ENCODE measurements around the gene TCERG1L. TPM values are rescaled to one million over a fixed set of nuclear protein-coding genes. Genes with fewer than 3 reads are reported as not detected.

The TCERG1L gene
- polyA plus RNA-seq, 3 donors = not detected

GRCh38 chr10:131115321-131115720 is 196.2 kb downstream of the TCERG1L start:
- no peak for TF ChIP-seq CTCF (IDR thresholded peaks at IDR 0.05)
- no peaks in the 10 kb centered on the region for H3K36me3 Mint-ChIP-seq
- no peaks in the 10 kb centered on the region for H4K20me1 ChIP-seq (ENCODE audit: insufficient read depth, low read length)
- H2AFZ ChIP-seq (ENCODE audit: insufficient read depth, low read depth, low read length, poor library complexity, severe bottlenecking) = no peak overlapping the region
- H3K4me2 ChIP-seq (replicated peaks; ENCODE audit: extremely low read depth, low read length, poor library complexity, severe bottlenecking) = no peak overlapping the region
- peaks cover 0 to 2% (median 2%) of the 10 kb centered on the region in 3 donors for H3K27me3 Mint-ChIP-seq (ENCODE audit: low read depth in 3 of 3)
- DNase-seq = no peak
- H3K4me1 Mint-ChIP-seq = no peaks in the 10 kb centered on the region
- H3K9me3 ChIP-seq (replicated peaks in 1 of 2; ENCODE audit: control insufficient read depth in 1 of 2, insufficient read depth in 1 of 2, low read length in 2 of 2) = peaks cover 0 to 6% of the 10 kb centered on the region in 2 donors
- H3K79me2 ChIP-seq (ENCODE audit: insufficient read depth, low read length) = no peaks in the 10 kb centered on the region
- peaks cover 0 to 19% (median 4%) of the 10 kb centered on the region in 7 donors for H3K9me3 Mint-ChIP-seq
- no peaks in the 10 kb centered on the region for H3K27me3 ChIP-seq (ENCODE audit: control insufficient read depth in 2 of 2, insufficient read depth in 2 of 2, low read length in 2 of 2)
- intact Hi-C loops (cut with micrococcal nuclease) = no loop called here
- H3K4me3 ChIP-seq (replicated peaks in 1 of 3; ENCODE audit: low read depth in 2 of 3, low read length in 3 of 3) = no peak overlapping the region
- no peak overlapping the region for H3K27ac ChIP-seq (ENCODE audit: low read depth in 1 of 2, low read length in 2 of 2)
- no peak overlapping the region for H3K27ac Mint-ChIP-seq
- H3K9ac ChIP-seq (ENCODE audit: insufficient read depth, low read length, poor library complexity, severe bottlenecking) = no peak overlapping the region
- no peaks in the 10 kb centered on the region for H3K36me3 ChIP-seq (replicated peaks in 1 of 2; ENCODE audit: control insufficient read depth in 1 of 2, insufficient read depth in 2 of 2, low read length in 2 of 2)
- 100% methylated on average over 2 of the region's 14 CpGs for WGBS (ENCODE audit: insufficient coverage)
- H3K4me1 ChIP-seq (ENCODE audit: control insufficient read depth in 1 of 2, insufficient read depth in 2 of 2, low read length in 2 of 2) = no peaks in the 10 kb centered on the region
- no peak overlapping the region for H3K4me3 Mint-ChIP-seq

DNA sequence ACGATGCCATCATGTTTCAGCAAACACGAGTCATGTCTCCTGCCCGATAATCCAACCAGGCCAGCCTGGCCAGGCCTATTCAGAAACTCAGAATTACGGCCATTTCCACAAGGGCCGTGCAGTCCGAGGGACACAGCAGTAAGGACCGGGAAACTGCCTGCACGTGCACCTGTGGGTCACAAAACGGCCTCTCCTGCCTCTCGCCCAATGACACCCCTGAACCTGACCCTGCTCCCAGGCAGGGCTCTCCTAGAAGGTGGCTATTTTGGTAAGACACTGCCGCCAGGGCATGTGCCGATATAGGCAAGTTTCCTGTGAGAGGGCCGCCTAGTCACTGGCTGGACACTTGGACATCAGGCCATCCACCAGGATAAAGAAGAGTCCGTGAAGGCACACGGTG is 196.7 kb downstream of the TCERG1L start:
- intact Hi-C loops (cut with micrococcal nuclease) = no loop called here
- DNase-seq = no peak
- H3K36me3 ChIP-seq (replicated peaks in 1 of 2; ENCODE audit: control insufficient read depth in 1 of 2, insufficient read depth in 2 of 2, low read length in 2 of 2) = no peaks in the 10 kb centered on the region
- Mint-ChIP-seq H3K36me3 (no peaks in the 10 kb centered on the region), H3K27me3 (ENCODE audit: low read depth in 3 of 3) (peaks cover 0 to 4% (median 2%) of the 10 kb centered on the region in 3 donors), H3K9me3 (peaks cover 0 to 20% (median 4%) of the 10 kb centered on the region in 7 donors), H3K27ac (no peak overlapping the region), H3K4me3 (no peak overlapping the region), H3K4me1 (no peaks in the 10 kb centered on the region)
- no peaks in the 10 kb centered on the region for H3K4me1 ChIP-seq (ENCODE audit: control insufficient read depth in 1 of 2, insufficient read depth in 2 of 2, low read length in 2 of 2)
- no peak overlapping the region for H3K4me2 ChIP-seq (replicated peaks; ENCODE audit: extremely low read depth, low read length, poor library complexity, severe bottlenecking)
- no peak overlapping the region for H3K27ac ChIP-seq (ENCODE audit: low read depth in 1 of 2, low read length in 2 of 2)
- H2AFZ ChIP-seq (ENCODE audit: insufficient read depth, low read depth, low read length, poor library complexity, severe bottlenecking) = no peak overlapping the region
- no peak overlapping the region for H3K4me3 ChIP-seq (replicated peaks in 1 of 3; ENCODE audit: low read depth in 2 of 3, low read length in 3 of 3)
- no peak overlapping the region for H3K9ac ChIP-seq (ENCODE audit: insufficient read depth, low read length, poor library complexity, severe bottlenecking)
- H3K27me3 ChIP-seq (ENCODE audit: control insufficient read depth in 2 of 2, insufficient read depth in 2 of 2, low read length in 2 of 2) = no peaks in the 10 kb centered on the region
- no peaks in the 10 kb centered on the region for H3K79me2 ChIP-seq (ENCODE audit: insufficient read depth, low read length)
- H3K9me3 ChIP-seq (replicated peaks in 1 of 2; ENCODE audit: control insufficient read depth in 1 of 2, insufficient read depth in 1 of 2, low read length in 2 of 2) = peaks cover 0 to 6% of the 10 kb centered on the region in 2 donors
- 94% methylated on average over 15 of the region's 15 CpGs for WGBS (ENCODE audit: insufficient coverage)
- TF ChIP-seq CTCF (IDR thresholded peaks at IDR 0.05) = no peak
- H4K20me1 ChIP-seq (ENCODE audit: insufficient read depth, low read length) = no peaks in the 10 kb centered on the region
